Lung microvascular endothelial cell (primary cell): ENCODE data around the gene ZIC2. TPM values are rescaled to one million over a fixed set of nuclear protein-coding genes. Genes with fewer than 3 reads are reported as not detected.
"Not testable (repeated sequence)": the region's sequence is repeated elsewhere in the genome, so short reads cannot be mapped to it uniquely, and the experiment has no call there.

ENCODE experiments used
- DNase-seq, 2 donors: peaks; one replicate each; pipeline versions ENCODE4 v3.0.0 to v3.0.0-alpha.2; 2010; ENCODE audit warnings: low read depth in 2 of 2
- total RNA-seq: library from RNA; depleted of rRNA; stranded (reverse); fragments of >200 nt; gene quantifications from 2 replicates; pipeline ENCODE4 v1.2.1, GENCODE V29; 2014

ZIC2 gene
- under 0.01 and 0.20 TPM in 2 replicates for total RNA-seq

DNA sequence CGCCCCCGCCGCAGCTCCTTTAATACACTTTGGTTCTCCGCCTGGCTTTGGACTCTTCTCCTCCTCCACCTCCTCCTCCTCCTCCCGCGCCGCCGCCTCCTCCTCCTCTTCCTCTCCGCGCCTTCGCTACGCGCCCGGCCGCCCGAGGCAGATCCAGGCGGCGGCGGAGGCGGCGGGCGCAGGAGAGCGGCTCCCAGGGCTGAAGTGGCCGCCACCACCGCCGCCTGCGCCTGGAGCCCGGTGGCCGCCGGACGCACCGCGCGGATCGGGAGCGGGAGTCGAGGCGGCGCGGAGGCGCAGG is at the start of gene ZIC2:
Gene ZIC2 (plus strand): TSS at position 50 of the 301 bp plus-strand sequence. CDS start 281 bp downstream, outside the sequence.
- no peak for DNase-seq

DNA sequence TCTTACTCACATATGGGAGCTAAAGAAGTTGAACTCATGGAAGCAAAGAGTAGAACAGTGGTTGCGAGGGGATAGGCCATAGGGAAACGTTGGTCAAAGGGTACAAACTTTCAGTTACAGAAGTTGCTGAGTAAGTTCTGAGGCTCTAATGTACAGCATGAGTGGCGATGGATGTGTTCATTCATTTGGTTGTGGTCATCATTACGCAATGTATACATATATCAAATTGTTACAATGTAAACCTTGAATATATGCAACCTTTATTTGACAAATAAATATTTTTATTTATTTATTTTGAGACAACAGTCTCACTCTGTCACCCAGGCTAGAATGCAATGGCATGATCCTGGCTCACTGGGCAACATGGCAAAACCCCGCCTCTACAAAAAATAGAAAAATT is 48.7 kb upstream of the ZIC2 start:
- DNase-seq, result no peak

DNA sequence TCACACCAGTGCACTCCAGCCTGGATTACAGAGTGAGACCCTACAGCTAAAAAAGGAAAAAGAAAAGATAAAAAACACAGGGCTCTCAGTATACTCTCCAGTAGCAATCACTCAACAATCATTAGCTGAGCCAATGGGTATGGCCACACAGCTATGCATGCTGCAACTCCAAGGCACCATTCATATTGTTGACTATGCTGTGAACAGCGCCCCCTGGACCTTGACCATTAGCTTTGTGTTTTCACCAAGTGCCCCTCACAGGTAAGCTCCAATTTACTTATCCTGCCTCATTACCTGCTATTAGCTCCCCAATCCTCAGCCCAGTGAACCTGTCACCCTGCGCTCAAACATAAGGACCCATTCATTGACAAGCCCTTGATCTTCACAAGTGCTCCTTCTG is 45.8 kb upstream of the ZIC2 start:
- DNase-seq, result no peak

DNA sequence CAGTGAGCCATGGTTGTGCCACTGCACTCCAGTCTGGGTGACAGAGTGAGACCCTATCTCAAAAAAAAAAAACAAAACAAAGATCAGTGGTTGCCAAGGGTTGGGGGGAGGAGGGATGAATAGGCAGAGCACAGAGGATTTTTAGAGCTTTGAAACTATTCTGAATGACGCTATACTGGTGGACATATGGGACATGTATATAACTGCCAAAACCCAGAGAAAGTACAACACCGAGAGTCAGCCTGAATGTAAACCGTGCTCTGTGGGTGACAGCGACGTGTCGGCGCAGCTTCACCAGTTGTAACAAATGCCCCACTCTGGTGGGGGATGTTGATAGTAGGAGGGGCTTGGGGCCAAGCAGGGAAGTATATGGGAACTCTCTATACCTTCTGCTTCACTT is 42.9 kb upstream of the ZIC2 start:
- DNase-seq, result no peak

DNA sequence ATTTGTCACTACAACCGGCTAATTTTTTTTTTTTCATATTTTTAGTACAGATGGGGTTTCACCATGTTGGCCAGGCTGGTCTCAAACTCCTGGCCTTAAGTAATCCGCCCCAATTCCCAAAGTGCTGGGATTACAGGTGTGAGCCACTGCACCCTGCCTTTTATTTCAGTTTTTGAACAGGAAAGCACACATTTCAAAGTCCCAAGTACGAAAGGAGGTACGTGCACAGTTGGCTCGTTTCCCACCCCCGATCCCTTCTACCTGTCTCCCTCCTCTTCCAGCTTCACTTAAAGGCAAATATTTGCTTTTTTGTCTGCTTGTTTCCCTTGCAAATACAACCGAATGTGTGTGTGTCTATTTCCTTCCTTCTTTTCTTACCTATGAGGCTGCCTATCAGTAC is 40.5 kb upstream of the ZIC2 start:
- no peak for DNase-seq

DNA sequence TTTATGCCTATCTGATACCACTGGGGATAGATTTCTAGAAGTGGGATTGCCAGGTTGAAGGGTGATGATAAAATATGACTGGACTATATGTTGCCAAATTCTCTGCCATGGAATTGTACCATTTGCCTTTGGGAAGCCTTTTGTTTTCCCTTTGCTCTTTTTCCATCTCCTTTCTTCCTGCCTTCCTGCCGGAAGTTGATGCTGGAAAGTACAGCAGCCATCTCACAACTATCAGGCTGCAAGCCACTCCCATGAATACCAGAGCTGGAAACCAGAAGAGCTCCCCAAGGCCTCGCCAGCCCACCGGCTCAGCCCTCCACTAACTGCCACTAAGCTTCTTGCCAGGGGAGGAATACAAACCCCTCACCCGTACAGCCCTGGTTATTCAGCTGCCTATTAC is 39.7 kb upstream of the ZIC2 start:
- peak in 1 of 2 donors; percentile 91 for DNase-seq

DNA sequence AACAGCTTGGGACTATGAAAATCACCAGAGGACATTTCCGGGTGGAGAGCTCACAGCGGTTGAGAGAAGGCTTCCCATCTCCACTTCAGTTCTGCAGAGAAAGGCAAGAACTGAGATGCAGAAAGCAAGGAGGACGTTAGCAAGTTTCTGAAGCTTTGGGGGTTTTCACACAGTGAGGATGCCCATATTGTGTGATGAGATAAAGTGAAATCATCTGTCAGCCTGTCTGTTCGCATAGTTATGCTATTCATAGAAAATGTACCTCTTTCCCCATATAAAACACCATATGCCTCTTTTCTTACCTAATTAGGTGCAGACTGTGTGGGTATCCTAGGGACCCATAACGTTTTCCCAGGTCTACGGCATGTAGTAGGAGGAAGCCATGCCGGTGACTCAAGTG is 37.5 kb upstream of the ZIC2 start:
- DNase-seq, result no peak

DNA sequence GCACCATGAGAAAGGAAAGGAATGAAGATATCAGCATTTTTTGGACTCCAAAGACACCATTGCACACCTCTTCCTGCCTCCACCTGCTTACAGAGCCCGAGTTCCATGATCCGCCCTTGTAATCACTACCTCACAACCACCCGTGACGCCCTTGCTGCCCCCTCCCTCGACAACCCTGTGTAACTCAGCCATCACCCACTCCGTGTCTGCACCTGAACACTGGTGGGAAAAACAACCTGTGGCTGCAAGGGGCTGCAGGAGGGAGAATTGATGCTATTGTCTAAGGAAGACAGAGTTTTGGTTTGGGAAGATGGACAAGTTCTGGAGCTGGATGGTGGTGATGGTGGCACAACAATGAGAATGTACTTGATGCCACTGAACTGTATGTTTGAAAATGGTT is 37.0 kb upstream of the ZIC2 start:
- DNase-seq, result no peak

DNA sequence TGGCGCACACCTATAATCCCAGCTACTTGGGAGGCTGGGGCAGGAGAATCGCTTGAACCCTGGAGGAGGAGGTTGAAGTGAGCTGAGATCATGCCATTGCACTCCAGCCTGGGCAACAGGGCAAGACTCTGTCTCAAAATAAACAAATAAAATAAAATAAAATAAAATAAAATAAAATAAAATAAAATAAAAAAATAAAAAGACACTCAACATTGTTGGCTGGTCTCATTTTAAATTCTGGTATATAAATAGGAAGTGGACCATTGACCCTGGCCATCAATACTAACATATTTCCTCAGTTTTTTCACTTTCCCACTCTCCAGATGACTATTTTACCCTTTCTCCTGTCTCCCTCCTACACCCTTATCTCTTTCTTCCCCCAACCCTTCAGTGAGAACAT is 36.1 kb upstream of the ZIC2 start:
- not testable (repeated sequence) for DNase-seq

DNA sequence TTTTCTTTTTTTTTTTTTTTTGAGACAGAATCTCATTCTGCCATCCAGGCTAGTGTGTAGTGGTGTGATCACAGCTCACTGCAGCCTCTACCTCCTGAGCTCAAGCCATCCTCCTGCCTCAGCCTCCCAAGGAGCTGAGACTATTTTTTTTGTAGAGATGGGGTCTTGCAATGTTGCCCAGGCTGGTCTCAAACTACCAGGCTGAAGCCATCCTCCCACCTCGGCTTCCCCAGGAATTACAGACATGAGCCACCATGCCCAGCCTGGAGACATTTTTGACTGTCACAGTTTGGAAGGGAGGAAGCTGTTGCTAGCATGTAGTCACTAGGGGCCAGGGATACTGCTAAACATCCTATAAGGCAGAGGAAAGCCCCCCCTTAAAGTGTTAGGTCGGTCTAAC is 33.9 kb upstream of the ZIC2 start:
- DNase-seq, result no peak

DNA sequence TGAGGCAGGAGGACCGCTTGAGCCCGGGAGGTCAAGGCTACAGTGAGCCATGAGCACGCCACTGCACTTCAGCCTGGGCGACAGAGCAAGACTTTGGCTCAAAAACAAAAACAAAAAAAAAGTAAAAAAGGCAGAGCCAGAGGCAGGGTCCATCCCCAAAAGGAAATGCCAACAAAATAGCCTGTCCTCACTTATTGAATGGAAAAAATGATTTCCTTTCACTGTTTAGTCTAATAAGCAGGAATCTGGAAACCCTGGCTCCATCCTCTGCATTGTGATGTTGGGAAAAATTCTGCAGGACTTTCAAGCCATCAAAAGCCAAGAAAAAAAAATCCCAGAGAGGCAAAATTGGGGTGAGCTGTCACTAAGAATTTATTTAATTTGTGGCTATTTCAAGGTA is 33.2 kb upstream of the ZIC2 start:
- DNase-seq, result peak in 1 of 2 donors; percentile 90

DNA sequence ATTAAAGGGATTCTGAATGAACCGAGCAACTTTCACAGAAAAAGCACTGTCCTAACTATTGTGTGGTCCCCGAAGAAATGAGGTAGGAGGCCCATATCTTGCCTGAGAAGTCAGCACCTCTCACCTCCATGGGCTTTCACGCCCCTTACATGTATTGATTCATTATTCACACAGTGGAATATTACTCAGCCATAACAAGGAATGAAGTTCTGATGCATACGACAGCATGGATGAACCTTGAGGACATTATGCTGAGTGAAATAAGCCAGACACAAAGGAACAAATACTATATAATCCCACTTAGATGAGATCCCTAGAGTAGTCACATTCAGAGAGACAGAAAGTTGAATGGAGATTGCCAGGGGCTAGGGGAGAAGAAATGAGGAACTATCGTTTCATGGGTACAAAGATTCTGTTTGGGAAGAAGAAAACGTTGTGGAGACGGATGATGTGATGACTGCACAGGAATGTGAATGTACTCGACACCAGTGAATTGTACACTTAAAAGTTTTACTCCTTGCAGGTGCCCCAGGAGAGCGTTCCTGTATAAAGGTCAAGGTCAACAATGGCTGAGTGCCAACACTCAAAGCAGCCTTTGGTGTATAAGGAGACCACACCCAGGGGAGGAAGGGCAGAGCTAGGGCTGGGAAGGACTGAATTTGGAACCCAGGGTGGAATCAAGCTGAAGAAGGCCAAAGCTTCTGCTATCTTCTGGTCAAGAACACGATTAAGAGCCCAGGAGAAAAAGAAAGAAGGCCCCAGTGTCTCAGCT is 32.5 kb upstream of the ZIC2 start:
- DNase-seq, result no peak

DNA sequence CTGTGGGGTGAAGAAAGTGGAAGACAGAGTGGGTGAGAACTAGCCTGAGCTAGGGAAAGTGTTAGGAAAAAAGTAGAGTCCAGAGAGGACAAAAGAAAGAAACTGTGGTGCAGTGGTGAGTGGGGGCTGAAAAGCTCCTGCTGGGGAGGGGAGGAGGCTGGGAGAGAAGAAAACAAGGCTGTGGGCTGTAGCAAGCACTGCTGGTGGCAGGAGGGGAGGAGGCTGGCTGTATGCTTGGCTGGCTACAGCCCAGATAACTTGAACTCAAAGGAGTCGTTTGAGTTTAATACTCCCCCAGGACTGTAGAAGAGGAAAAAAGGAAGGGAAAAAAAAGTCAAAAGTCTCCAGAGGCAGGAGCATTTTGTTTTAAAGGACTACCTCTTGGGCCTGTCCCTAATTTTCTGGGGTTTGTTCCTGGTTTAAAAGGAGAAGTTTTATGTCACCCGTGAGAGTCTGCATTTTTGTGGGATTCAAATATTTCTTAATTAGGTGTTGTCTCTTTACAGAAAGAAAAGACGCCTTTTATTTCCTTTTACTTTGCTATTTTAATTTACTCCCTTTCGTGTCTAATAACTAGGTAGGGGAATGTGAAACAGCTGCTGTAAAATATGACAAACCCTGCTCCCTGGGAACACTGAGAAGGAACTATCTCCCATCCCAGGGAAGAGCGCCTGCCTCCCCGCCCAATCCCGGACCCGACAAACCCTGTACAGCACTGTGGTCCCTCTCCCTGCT is 31.7 kb upstream of the ZIC2 start:
- DNase-seq, result no peak

DNA sequence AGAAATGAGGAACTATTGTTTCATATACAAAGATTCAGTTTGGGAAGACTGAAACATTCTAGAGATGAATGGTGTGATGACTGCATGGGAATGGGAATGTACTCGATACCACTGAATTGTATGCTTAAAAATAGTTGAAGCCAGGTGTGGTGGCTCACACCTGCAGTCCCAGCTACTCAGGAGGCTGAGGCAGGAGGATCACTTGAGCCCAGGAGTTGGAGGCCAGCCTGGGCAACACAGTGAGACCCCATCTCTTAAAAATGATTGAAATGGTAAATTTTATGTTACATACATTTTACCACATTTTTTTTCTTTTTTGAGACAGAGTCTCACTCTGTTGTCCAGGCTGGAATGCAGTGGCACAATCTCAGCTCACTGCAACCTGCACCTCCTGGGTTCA is 29.9 kb upstream of the ZIC2 start:
- not testable (repeated sequence) for DNase-seq

DNA sequence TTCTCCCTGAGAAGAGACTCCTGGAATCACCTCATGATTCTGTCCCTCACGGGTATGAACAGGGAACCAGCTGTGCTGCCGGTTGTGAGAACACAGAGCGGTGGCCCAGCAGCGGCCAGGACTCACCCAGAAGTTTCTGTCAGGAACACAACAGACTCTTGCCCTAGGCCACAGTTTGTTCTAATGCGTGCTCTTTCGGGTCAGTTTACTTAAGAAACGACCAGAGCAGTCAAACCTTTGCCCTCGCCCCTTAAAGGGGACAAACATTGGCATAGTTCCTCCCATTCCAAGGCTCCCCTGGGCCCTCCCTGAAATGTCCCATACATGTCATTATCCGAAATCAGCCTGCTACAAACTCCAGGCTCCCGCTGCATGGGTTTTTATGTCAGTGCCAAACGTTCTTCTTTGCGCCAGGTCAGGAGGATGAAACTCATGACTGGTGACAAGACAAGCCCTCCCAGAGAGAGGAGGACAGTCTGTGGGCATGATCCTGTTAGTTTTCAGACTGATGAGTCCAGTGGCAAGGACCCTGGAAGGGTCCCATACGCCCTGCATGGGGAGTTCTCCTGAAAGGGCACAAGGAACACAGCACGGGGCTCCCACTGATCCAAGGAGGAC is 28.3 kb upstream of the ZIC2 start:
- no peak for DNase-seq

DNA sequence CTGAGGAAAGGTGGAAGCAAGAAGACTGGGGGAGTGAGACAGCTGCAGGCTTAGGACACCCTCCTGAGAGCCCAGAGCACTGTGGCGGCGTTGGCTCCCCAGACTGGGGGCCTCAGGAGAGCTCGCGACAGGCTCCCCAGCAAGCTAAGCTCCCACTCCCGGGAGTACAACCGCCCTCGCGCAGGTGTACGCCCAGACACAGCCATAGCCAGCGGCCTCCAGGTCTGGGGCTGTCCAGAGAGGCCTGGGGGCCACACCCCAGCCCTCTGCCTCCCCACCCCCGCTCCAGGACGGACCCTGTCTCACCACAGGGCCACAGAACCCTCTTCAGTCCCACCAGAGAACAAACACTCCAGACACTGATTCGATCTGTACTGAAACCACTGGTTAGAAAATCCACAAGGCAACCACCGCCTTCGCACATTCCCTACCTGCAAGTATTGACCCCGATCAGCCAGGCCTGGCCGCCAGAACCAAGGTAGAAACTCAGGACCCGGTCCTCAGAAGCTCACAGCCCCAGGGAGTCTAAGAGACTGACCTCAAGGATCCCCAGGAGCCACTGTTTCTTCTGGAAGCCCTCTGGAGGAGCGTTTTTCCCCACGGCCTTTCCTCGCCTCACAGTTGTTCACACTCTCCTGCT is 26.4 kb upstream of the ZIC2 start:
- DNase-seq, result no peak

DNA sequence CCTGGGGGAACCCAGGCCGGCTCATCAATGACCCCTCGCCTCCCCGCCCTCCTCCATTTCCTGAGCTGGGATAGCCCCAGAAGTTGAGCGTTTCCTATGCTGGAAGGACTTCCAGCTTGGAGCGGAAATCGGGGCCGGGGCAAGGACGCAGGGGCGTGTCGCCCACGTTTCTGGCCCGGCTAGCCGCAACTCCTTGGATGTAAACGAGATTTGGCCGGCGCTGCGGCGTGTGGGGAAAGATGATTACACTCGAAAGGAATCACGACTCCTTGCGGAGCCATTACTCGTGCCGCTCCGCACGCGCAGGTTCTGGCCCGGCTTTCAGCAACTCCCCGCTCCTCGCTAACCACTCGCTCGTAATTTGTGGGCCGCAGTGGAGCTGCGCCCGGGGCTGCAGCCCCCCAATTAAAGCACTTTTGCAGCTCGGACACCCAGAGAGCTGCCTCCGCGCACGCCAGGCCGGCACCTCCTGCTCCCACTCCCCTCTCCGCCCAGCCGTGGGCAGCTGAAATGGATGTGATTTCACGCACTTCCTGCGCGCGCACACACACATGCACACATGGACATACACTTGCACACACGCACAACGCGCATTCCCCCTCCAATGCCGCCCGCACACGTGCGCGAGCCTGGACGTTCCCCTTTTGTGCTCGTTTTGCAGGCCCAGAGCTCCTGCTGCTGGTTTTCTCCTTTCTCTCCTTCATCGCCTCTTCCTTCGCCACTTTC is 25.7 kb upstream of the ZIC2 start:
- peak in 1 of 2 donors; percentile 30 for DNase-seq

DNA sequence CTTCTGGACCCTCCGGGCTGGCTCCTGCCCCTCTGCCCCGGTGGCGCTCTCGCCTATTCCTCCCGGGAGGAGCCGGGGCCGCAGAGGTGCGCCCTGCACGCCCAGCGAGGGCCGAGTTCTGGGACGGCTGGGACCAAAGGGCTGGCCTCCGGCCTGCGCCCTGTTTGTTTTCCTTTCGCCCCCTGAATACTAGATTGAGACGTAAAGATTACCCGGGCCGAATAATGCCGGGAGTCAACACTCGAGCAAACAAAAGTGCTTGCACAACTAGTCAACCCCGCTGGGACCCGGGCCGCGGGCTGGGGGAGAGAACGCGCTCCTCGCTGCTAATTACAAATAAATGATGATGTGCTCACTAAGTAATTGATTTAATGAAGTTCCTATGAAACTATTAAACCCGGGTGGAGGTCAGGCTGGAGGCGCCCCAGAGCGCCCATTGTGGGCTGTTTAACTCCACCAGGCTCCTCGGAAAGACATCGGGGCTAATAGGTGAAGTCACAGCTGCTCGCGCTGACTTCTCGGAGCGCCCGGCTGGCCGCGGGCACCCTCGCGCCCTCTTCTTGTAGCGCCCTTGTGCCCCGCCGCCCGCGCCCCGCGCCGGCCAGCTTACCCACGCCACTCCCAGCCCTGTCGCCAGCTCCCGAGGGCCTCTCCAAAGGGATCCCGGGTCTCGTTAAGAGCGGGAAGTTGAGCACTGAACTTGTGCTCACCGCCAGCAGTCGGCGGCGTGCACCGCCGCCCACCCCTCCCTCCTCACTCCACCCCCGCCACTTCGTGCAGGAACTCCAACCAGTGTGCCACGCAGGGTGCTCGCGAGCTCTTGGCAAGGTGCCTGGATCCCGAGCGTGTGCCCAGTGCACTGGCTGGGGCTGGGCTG is 24.9 kb upstream of the ZIC2 start:
- DNase-seq, result peak in 1 of 2 donors; percentile 31

DNA sequence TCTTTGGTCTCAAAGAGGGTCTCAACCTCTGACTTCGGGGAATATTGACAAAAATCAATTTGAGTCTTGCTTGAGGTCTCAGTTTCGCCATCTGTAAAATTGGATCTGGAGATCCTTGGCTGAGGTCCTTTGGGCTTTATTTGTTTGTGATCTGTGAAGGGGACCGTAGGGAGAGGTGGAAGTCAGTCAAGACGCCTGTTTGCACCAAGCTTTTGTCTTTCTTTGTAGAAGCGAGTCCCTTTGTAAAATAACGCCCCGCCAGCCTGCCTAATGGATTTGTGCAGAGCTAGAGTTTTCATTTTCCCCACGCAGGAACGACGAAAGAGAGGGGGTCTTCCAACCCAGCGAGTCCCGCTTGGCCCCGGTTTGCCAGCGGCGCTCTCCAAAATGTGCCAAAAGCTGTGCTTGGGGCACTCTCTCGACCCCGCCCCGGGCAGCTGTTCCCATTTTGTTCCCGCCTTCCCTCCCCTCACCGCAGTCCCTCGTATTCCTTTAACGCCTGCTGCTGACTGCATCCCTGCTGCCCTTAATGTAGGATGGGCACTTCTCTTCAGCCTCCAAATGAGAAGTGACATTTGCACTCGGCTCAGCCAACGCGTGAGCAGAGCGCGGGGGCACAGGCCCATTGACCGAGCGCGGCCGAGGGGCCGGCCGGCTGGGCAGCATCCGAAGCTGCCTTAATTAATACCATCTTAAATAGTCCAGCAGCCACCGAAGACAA is 23.0 kb upstream of the ZIC2 start:
- DNase-seq, result no peak

DNA sequence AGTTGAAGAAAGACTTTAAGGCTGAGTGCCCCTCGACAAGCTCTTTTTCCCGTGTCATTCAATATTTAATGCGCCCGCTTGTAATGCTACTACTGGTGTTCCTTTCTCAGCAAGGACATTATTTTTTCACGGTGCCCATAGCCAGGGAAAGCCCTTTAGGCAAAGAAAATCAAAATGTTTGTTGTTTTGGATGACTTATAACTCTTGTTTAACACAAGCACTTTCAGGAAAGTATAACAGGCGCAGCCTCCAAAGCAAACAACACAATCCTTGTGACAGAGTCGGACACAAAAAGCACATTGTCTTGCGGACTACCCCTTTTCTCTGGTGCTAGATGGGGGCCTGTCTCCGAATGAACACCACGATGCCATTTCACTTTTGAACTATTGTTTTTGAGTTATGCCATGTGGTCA is 22.5 kb upstream of the ZIC2 start:
- DNase-seq, result no peak
